H1 (cell line): Measurements from ENCODE around the gene SUCLG2. TPM values are rescaled to one million over a fixed set of nuclear protein-coding genes. Genes with fewer than 3 reads are reported as not detected.

Source experiments
- BACH1 ChIP-seq: IDR thresholded peaks from 2 replicates; pipeline ENCODE4 v1.6.1; 2012; ENCODE audit warnings: low read length, improper control_type of control experiment
- CEBPB ChIP-seq: IDR thresholded peaks from 2 replicates; pipeline ENCODE4 v1.6.1; 2012; ENCODE audit warnings: low read depth, low read length
- EGR1 ChIP-seq: IDR thresholded peaks from 2 replicates; pipeline ENCODE4 v1.6.1; 2011; ENCODE audit warnings: low read depth, low read length, borderline replicate concordance
- HDAC2 ChIP-seq, 2 experiments: fragments of 300-600 bp in 1 of 2; sonication (generic) in 1 of 2; IDR thresholded peaks; 2 replicates each; pipeline ENCODE4 v1.6.1; 2011 to 2012; ENCODE audit warnings: low read depth in 2 of 2, low read length in 2 of 2, mild to moderate bottlenecking in 2 of 2, moderate library complexity in 2 of 2, borderline replicate concordance in 1 of 2, inconsistent platforms in 1 of 2
- JUN ChIP-seq: IDR thresholded peaks from 2 replicates; pipeline ENCODE4 v1.6.1; 2011; ENCODE audit warnings: low read depth, mild to moderate bottlenecking, improper control_type of control experiment, low read length
- NANOG ChIP-seq: IDR thresholded peaks from 2 replicates; pipeline ENCODE4 v1.6.1; 2011; ENCODE audit warnings: low read length, low read depth, mild to moderate bottlenecking, inconsistent platforms; ENCODE audit not compliant: insufficient read depth, poor library complexity, severe bottlenecking
- SP2 ChIP-seq: IDR thresholded peaks from 2 replicates; pipeline ENCODE4 v1.6.1; 2012; ENCODE audit warnings: mild to moderate bottlenecking, low read length, inconsistent platforms
- YY1 ChIP-seq: IDR thresholded peaks from 2 replicates; pipeline ENCODE4 v1.6.1; 2011; ENCODE audit warnings: low read depth, mild to moderate bottlenecking, low read length
- ZNF274 ChIP-seq: IDR thresholded peaks from 2 replicates; pipeline ENCODE4 v1.7.0; 2012; ENCODE audit warnings: low read length, borderline replicate concordance; ENCODE audit errors: extremely low read depth
- polyA plus RNA-seq, 7 experiments: library from polyadenylated mRNA; depleted of rRNA in 3 of 7; stranded (reverse) in 5 of 7; unstranded in 2 of 7; fragments of >200 nt in 5 of 7; fragments of 200-250 nt in 2 of 7; gene quantifications; 1 replicate in 5 of 7; 2 replicates in 1 of 7; 4 replicates in 1 of 7; pipeline versions ENCODE4 v1.2.1 to v1.2.3, GENCODE V29; 2011 to 2013; ENCODE audit warnings: missing spikeins in 2 of 7, mixed read lengths in 2 of 7
- total RNA-seq: library from RNA; stranded (reverse); fragmentation: NEBNext Ultra II Directional; extraction: Animal tissue kit (Norgen Biotek cat#: 25700); gene quantifications from 2 replicates; pipeline ENCODE4 v1.2.1, GENCODE V29; 2021

The SUCLG2 gene
- total and polyA plus RNA-seq, 2 of the 8 experiments (the other 6 are each of a cell fraction or from before 2014, with no cell fraction given) = 12.9 to 46.2 TPM

DNA sequence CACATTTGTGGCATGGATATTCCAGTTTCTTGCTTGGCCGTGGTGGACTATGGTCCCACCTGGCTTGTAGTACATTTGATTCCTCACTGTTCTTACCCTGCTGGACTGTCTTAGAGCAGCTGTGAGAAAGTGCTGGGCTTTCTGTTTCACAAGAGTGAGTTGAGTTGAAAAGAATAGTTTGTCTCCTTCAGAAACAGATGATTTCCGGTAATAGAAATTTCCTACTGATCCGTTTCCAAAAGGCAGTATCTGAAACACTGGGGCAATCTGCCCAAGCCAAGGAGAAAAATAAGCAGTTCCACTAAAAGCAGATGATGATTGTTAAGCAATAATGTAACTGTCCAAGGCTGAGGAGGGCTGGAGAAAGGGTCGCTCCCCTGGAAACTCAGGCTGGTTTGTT is 96.0 kb downstream of the SUCLG2 start (continued):
- TF ChIP-seq BACH1 (no peak), EGR1 (no peak), YY1 (no peak), JUN (no peak), ZNF274 (no peak), NANOG (no peak), CEBPB (no peak), HDAC2 (IDR thresholded peaks at IDR 0.05; ENCODE audit: borderline replicate concordance in 1 of 2, low read depth in 2 of 2, low read length in 2 of 2) (no peak), SP2 (no peak)
